D341Med (cell line): ENCODE results near the gene TMEM225B.
"Not testable (repeated sequence)": the region's sequence is repeated elsewhere in the genome, so short reads cannot be mapped to it uniquely, and the experiment has no call there.

Experiments used
- DNase-seq: peaks from one replicate; pipeline ENCODE4 v3.0.0; 2012; ENCODE audit warnings: low spot score

TMEM225B gene

GRCh38 chr7:99654626-99655025, 56.6 kb downstream of the TMEM225B start:
- not testable (repeated sequence) for DNase-seq

GRCh38 chr7:99657879-99658278, 59.8 kb downstream of the TMEM225B start:
- not testable (repeated sequence) for DNase-seq
